NCI-H1930 (cell line): ENCODE results near the gene SEPTIN1.
"Not testable (repeated sequence)": the region's sequence is repeated elsewhere in the genome, so short reads cannot be mapped to it uniquely, and the experiment has no call there.

Experiments
- DNase-seq, 2 experiments: peaks; one replicate each; lab custom pipeline; 2025; lab: John Stamatoyannopoulos, UW

The SEPTIN1 gene

DNA sequence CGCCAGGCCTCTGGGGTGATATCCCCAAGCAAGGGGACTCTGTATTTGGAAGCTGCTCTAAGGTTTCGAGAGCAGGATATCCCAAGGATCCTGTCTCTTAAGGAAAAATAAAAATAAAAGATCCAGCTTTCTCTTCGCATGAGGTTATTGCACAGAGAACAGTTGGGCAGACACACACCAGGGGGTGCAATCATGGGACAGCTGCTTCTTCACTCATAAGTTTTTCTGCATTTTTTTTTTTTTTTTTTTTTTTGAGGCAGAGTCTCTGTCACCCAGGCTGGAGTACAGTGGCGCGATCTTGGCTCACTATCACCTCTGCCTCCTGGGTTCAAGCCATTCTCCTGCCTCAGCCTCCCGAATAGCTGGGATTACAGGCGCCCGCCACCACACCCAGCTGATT, 40.4 kb downstream of the SEPTIN1 start:
- not testable (repeated sequence) for DNase-seq

DNA sequence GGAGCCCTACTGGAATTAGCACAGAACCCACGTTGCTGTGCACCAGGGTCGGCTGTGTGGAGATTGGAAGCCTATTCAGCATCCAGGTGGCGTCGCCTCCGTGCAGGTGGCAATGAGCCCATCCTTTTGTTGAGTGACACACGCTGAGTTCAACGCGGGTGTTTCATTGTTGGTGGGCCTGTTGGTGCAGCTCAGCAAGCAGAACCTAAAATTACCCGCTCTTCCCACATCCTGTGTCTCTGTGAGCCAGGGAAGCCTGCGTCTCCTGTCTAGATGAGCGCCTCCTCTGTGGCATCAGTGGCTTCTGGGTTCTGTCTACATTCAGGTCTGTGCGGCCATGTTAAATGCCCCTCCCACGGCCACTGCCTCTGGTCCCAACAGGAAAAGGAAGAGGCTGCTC, 41.7 kb downstream of the SEPTIN1 start:
- DNase-seq, result no peak

DNA sequence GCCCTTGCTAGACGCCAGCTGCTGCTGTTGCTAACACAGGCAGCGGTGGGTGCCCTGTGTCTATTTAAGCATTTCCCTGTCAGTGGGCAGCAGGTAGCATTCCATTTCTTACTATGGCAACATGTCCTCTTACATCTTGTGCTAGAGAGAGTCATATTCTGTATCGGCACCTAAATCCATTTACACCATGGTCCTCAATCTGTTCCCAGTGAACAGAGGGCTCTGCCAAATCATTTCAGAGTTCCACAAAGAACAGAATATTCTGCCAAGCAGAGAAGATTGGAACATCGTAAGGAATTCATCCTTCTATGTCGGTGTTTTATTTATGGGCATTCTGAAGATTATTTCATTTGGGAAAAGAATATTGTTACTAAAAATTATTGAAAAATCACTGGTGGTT, 43.6 kb downstream of the SEPTIN1 start:
- DNase-seq, result not testable (repeated sequence)

DNA sequence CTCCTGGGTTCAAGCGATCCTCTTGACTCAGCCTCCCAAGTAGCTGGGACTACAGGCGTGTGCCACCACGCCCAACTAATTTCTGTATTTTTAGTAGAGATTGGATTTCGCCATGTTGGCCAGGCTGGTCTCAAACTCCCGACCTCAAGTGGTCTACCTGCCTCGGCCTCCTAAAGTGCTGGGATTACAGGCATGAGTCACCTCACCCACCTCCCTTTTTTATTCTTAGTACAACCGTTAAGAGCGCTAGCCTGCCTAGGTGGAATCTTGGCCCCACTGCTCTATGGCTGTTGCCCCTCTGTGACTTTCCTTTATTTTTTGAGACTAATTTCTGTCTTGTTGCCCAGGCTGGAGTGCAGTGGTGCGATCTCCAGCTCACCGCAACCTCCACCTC, 44.4 kb downstream of the SEPTIN1 start:
- DNase-seq, result not testable (repeated sequence)

DNA sequence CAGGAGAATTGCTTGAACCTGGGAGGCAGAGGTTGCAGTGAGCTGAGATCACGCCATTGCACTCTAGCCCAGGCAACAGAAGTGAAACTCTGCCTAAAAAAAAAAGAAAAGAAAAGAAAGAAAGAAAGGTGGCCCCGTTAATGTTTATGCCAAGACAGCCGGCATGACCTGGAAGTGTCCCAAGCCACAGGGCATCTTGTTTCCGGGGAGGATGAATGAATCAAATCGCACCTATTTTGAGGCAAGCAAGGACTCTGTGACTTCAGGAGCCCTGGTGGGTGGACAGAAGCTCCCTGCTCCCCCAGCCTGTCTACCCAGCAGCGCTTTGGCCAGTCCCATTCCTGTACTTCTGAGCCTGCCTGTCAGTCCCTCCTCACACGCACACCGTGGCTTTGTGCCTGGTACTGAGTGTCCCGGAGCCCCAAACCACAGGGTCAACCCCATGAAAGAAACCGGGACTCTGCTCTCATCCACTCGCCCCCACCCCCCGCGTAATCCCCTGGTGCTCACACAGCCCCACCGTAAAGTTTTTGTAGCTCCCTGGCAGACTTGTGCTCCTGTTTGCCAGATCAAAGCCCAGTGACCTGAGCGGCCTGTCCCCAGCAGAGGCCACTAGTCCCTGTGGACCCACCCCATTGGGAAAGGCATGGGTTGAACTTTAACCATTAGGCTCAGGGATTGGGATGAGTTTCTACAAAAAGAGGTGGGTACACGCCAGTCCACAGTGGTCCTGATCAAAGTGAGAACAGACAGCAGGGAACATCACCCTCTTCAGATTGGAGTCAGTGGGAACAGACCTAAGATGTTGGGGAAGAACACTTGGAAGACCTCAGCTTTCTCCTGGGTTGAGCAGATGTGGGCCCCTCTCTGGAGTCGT, 46.5 kb downstream of the SEPTIN1 start:
- no peak for DNase-seq

DNA sequence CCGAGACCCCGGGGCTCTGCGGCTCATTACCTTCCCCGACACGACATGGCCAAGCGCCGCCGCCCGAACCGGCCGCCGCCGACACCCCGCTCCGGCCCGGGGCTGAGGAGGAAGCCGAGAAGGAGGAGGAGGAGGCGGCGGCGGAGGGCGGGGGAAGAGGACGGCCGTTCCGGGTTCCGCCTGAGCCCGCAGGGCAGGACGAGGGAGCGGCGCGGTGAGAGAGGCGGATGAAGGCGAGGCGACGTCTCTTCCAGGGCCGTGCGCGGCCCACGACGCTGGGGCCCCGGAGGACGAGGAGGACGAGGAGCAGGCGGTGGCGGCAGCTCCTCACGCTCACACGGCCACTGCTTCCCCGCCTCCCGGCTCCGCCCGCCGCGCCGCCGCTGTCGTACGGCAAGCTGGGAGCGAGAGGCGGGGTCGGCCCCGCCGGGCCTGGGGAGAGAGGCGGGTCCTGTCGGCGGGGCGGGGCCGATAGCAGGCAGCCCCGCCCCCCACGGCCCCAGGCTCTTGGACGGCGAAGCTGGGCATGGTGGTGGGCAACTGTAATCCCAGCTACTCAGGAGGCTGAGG, 47.2 kb downstream of the SEPTIN1 start:
- DNase-seq, result peak; percentile 35 to 88

DNA sequence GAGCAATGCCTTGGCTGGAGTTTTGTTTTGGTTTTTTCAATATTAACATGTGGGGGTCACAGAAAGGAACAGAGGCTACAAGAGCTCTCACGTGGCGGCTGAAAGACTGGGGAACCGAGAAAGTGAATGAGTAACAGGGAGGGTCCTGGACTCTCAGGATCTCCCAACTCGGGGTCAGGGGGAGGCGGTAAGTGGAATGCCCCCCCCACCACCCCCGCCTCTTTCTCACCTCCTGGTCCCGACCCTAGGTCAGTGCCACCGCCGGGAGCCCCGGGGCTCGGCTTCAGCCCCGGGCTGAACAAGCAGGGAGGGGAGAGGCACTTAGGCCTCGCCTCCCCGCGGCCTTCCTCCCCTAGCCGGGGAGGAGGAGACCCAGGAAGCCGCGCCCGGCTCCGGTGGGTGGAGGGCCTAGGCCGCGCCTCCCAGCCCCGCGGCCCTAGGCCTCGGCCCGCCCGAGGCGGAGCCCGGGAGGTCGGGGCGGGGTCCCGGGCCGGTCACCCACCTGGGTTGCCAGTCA, 47.8 kb downstream of the SEPTIN1 start:
- DNase-seq, result peak; percentile 46 to 64
